ENCODE data around the gene ANKS1B.

ANKS1B gene

DNA sequence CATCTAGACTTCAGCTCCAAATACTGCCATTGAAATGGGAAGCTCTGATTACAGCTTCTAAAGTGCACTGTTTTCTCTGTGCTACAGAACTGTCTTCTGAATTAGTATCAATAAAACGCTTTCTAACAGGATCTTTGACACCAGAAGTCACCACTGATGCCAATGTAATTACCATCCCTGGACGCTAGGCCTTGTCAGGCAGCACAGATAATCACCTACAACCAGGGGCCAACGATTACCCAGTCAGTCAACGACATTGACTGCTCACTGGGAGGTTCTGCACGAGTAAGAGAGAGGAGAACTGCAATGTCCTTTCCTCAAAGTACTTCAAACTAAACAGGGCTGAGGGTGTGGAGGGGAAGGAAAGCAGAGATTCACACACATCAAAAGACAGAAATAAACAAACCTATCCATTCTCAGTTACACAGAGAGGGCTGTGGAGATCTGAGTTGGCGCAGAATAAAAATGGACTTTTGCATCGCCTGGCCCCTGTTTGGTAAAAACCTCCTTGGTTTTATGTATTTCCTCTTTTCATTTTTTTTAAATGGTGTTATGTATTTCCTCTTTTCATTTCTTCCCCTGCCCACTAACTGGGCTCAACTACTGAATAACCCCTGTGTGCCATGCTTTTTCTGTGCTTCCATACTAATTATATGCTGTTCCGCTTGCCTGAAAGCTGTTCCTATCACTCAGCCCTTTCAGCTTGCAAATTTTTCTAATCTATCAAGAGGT, 847.4 kb downstream of the ANKS1B start:
- TF ChIP-seq CTCF (conservative IDR thresholded peaks at IDR 0.05; ENCODE audit: low read depth, low read length) = no peak
- H3K4me3 ChIP-seq (ENCODE audit: low read depth, low read length) = no peak overlapping the region
- no peak for DNase-seq (ENCODE audit: low read depth)

DNA sequence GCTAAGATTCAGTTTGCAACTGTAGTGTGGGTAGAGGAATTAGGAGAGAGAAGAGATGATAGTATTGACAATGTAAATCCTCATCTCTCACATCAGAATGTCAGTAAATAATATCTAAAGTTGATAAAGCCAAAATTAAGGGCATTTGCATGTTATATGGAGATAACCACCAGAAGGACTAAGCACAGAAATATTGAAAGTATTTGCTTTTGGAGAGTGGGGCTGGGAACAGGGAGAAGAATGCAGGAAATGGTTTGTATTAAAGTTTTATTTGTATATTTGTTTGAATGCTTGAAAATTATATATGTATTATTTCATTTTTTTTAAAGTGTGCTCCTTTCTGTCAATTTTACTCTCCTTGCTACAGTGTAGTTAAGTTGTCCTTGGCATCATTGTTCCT, 848.2 kb downstream of the ANKS1B start:
- DNase-seq (ENCODE audit: low read depth) = no peak

DNA sequence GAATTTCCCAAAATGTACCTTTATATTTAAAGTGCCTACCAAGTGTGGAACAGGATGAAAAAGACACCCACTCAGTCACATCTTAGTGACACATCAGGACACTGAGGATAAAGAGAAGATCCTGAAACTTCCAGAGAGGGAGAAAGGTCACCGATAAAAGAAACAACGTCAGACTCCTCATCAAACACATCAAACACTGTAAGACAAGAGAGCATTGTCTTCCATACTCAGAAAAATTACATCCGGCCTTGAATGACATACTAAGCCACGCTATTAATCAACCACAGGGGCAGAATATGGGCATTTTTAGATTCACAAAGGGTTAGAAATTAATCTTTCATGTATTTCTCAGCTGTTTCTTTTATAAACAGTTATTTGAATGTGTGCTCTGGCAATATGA, 849.4 kb downstream of the ANKS1B start:
- no peak for DNase-seq (ENCODE audit: low read depth)
- no peak overlapping the region for H3K4me3 ChIP-seq (ENCODE audit: low read depth, low read length)
- no peak for TF ChIP-seq CTCF (conservative IDR thresholded peaks at IDR 0.05; ENCODE audit: low read depth, low read length)

More for the DNA sequence above, 848.2 kb downstream of the ANKS1B start:
- no peak for TF ChIP-seq CTCF (conservative IDR thresholded peaks at IDR 0.05; ENCODE audit: low read depth, low read length)
- no peak overlapping the region for H3K4me3 ChIP-seq (ENCODE audit: low read depth, low read length)

- TF ChIP-seq CTCF (conservative IDR thresholded peaks at IDR 0.05; ENCODE audit: low read depth, low read length) = no peak
- DNase-seq (ENCODE audit: low read depth) = no peak
- no peak overlapping the region for H3K4me3 ChIP-seq (ENCODE audit: low read depth, low read length)
These were observed 851.3 kb downstream of the ANKS1B start for GRCh38 chr12:99133401-99133800.

DNA sequence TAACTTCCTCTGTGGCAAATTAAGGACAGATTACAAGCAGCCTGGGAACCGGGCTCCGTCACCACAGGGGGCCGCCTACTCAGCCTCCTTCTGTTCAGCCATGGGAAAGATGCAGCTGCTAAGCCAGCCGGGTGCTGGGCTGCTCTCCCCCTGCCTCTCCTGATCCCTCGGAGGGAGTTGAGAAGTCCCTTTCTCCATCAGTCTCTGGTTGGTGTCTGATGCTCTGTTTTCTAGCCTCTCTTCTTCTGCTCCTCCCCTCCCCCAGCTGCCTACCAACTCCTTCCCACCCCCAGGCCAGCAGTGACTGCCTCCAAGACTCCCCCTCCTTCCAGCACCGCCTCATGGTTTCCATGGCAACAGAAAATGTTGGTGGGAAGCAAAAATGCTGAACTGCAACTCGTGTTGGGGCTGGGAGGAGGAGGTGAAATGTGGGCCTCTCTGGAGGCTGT, 853.0 kb downstream of the ANKS1B start:
- DNase-seq (ENCODE audit: low read depth) = peak; percentile 36
- no peak overlapping the region for H3K4me3 ChIP-seq (ENCODE audit: low read depth, low read length)
- no peak for TF ChIP-seq CTCF (conservative IDR thresholded peaks at IDR 0.05; ENCODE audit: low read depth, low read length)

DNA sequence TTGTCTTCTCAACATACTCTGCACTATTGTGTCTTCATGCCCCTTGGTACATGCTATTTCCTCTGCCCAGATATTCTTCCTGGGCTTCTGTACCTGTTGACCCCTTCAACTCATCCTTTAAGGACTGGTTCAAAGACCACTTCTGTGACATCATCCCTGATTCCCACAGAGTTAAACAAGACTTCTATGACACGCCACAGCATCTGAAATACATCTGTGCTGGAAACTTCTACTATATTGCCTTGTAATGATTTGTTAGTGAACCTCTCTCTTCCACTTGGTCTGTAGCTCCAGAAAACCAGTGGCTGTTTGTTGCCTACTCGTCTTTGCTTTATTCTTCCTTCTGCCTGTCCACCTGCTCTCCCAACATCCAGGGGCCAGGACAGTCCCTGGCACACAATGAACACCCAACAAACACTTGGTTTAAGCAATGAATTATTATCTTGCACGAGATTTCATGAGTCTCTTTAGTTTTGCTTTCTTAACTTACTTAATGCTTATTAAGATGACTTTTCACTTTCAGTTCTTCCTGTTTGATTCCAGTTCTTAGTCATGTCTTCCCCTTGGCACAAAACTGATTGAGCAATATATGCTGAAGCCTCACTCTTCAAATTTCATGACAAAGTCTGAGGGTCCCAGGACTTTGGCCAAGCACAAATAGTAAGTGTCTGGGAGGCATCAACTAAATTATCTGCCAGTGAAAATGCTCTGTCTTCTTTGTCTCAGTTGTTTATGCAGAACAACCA, 853.8 kb downstream of the ANKS1B start:
- H3K4me3 ChIP-seq (ENCODE audit: low read depth, low read length) = no peak overlapping the region
- no peak for TF ChIP-seq CTCF (conservative IDR thresholded peaks at IDR 0.05; ENCODE audit: low read depth, low read length)
- peak; percentile 14 for DNase-seq (ENCODE audit: low read depth)

All from choroid plexus epithelial cell (primary cell).